Activated T-cell treated with anti-CD3 and anti-CD28 coated beads for 1 hour (primary cell): ENCODE measurements around the gene MACO1.

Experiments
- DNase-seq: peaks from one replicate; pipeline ENCODE4 v3.0.0-alpha.2; 2020; ENCODE audit warnings: low read depth

The MACO1 gene

DNA sequence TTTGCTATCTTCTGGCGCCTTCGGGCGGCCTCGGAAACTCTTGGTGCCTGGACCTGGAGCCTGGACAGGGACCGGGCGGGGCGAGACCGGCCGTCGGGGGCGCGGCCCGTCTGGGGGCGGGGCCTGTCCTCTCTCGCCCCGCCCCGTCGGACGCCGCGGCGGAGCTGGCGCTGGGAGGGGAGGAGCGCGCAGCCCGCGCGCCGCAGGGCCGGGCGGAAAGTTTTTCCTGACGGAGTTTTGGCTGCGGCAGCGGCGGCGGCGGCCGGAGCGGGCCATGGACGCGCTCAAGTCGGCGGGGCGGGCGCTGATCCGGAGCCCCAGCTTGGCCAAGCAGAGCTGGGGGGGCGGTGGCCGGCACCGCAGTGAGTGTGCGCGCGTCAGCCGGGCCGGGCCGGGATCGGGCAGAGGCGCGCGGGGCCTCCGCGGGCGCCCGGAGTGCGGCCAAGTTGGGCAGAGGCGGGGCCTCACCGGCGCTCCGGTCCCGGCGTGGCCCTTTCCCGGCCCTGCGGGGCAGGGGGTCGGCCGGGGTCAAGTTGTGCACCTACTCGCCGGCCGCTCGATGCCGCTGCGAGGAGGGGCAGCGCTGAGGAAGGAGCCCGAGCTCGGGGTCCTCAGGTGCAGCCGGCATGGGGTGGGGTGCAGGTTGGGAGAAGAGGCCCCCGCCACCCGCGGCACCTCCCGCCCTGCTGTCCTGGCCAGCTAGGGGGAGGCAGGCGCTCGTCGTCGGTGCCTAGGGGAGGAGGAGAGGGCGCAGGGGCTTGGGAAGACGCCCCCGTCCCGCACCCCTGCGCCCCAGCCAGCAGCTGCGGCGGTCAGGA is 112.9 kb downstream of the MACO1 start, which contains the start of gene LDLRAP1:
Gene LDLRAP1, plus strand, starts transcription at position 182 of the 818 bp plus-strand sequence. Its CDS starts 93 bp downstream, at position 275.
- DNase-seq = peak; percentile 48

DNA sequence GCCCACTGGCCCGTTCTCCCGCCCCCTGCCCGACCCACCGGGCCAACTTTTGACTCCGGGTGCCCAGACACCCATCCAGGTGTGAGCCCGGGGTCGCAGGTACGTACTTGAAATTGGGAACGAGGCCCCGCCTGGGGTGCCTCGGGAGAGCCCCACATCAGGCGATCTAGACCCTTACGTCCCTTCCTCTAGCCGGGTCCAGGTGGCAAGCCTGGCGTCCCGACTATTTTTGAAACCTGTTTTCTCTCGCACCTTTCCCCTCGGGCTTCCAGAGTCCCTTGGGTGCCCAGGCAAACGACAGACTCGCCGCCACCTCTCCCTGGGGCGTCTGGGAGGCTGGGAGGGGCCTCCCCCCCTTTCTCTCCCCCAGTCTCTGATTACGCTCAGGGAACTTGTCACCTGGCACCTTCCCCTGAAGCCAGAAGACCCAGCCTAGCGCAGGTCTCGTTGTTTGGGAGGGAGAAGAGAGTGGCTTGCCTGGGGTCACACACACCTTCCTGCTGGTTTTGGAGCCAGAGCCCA is 113.6 kb downstream of the MACO1 start:
- DNase-seq = no peak

DNA sequence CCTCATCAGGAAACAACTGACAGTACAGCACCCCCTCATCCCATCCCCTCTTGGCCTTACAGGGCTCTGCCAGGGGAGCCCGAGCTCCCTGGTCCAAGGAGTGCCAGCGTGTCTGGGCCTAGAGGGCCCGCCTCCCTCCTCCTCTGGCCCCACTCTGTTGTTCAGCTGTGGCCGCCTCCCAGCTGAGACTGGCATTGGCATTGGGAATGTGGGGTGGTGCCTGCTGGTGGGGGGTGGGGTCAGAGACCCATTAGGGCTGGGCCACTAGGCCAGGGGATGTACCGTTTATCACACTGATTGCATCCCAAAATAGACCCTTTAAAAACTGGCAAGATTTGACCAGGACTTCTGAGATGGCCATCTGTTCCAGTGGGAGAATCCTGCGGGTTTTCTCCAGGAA is 114.1 kb downstream of the MACO1 start:
- DNase-seq = no peak

DNA sequence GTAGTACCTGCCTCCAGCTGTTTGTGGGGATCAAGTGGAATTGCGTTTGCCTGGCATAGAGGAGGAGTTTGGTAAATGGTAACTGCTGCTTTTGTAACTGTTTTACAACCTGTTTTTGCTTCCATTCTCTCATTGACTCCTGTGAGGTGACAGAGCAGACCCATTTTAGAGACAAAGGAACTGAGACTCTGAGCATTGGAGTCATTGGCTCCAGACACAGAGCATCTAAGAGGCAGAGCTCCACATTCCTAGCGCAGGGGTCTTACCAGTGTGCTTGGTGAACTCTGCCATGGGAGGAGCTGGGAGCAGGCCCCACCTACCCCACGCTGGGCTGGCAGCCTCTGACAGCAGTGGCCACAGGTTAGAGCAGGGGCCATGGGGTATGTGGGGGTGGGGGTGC is 115.1 kb downstream of the MACO1 start:
- DNase-seq = no peak

DNA sequence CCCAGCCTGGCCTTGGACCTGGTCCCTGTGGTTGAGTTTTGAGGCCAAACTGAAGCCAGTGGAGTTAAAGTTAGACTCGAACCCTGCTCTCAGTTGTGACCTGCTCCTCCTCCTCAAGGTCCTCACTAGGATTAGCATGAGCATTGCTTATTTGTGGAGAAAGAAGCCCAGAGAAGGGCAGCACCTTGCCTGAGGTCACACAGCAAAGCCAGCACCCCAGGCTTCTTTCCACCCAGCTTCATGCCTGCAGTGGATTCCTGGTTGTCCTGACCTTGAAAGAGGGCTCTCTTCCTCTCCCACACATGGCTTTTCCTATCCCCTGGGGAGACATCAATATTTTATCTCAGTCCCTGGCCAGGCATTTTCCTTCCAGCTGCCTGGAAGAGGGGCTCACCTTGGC is 115.5 kb downstream of the MACO1 start:
- no peak for DNase-seq

DNA sequence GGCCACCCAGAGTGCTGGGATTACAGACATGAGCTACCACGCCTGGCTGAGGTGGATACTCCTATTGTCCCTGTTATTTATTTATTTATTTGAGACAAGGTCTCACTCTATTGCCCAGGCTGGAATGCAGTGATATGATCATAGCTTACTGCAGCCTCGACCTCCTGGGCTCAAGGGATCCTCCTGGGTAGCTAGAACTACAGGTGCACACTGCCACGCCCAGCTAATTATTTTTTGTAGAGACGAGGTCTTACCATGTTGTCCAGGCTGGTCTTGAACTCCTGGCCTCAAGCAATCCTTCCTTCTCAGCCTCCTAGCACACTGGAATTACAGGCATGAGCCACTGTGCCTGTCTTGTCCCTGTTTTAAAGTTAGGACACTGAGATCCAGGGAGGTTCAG is 117.9 kb downstream of the MACO1 start:
- no peak for DNase-seq

DNA sequence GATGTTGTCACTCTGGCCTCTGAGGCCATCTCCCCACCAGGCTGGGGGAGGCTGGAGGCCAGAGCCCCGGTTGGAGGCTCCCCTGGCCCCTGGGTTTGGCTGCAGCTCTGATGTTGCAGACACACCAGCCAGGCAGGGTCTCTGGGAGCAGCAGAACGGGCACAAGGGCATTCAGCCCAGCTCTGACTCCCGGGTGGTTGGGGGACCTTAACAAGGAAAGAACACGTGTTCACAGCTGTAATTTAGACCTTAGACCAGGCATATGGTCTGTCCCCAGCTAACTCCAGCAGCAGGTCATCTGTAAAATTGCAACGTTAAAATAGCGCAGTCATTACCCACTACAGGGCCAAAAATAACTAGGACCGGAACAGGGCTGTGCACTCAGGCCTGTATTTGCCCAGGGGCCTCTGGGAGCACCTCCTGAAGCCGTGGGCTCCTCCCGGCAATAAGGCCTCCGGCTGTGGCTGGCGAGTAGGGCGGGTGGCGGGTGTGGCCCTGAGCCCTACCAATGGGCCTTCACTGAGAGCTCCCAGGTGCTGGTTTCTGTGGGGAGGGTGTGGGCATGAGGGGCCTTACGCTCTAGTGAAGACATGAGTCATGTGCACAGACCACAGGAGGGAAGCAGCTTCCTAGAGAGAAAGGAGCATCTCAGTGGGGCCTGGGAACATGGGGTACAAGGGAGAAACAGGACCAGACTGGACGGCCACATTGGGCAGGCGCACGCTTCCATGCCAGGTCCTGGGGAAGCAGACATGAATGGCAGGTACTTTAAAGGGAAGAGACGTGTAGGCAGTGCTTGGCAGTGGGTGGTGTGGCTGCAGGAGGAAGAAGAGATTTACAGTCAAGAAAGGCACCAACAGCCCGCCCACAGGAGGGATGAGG is 118.8 kb downstream of the MACO1 start:
- peak; percentile 67 for DNase-seq
